NCI-H2107 treated with DMSO at 0.1 percent for 48 hours (cell line): ENCODE results near the gene SANBR.
A peak's percentile ranks its signal among the peaks of the same experiment; 100 is the strongest.
"Not testable (repeated sequence)": the region's sequence is repeated elsewhere in the genome, so short reads cannot be mapped to it uniquely, and the experiment has no call there.

Experiments
- DNase-seq: peaks from one replicate; lab custom pipeline; 2025; ENCODE audit not compliant: unreplicated experiment; lab: John Stamatoyannopoulos, UW

SANBR gene

DNA sequence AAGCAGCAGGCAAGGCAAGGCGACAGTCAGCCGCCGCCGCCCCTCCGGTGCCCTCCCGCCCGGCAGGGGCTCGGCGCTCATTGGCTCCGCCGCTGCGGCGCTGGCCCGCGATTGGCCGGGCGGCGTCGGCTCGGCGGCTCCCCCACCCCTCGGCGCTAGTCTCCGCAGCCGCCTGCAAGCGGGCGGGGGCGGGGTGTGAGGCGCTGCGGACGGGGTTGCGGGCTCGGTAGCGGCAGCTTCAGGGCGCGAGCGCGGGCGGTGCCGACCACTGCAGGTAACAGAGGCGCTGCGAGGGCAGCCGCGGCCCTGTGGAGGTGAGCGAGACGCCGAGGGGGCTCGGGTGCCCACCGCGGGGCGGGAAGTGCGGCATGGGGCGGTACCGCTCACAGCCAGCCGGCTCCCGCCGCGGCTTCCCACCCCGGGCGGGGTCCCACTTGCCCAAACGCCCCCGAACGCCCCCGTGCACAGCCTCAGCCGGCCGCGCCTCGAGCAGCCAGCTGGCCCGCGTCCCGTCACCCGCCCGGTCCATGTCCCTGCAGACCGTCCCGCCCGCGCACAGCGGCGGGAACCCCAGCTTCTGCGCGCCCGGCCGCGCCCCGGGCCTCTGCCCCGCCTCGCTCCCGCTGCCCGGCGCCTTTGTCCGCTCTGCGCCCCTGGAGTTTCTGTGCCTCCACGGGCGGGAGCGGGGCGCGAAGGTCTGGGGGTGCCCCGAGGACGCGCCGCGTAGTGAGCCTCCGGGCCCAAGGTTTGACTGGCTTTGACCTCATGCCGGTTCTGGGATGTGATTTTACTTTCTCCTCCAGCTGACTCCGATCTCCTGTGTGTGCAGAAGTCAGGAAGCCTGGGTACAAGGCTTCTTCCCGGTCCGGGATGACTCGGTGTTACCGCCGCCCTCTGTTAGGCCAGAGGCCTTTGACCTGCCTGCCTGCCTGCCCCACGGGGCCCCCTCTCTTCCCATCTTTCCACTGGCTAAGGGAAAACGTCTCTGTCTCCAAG is at the start of gene SANBR:
TSS of gene SANBR (plus strand) at position 158 of the 996 bp plus-strand sequence. CDS start 4,480 bp downstream, outside the sequence.
- DNase-seq = peak; percentile 76

- DNase-seq = no peak
These were observed 49.7 kb upstream of the SANBR start for GRCh38 chr2:61015976-61016375.

- no peak for DNase-seq
These were observed 49.2 kb upstream of the SANBR start for GRCh38 chr2:61016392-61017002.

GRCh38 chr2:61017003-61017555 is 48.6 kb upstream of the SANBR start:
- peak; percentile 89 for DNase-seq

- peak; percentile 84 for DNase-seq
These were observed 47.9 kb upstream of the SANBR start, which contains the start of the genes PEX13 and PUS10 for GRCh38 chr2:61017556-61018317. Gene PEX13, plus strand, starts transcription at chr2:61017720. Its CDS starts 40 bp downstream, at chr2:61017760. Gene PUS10, minus strand, starts transcription at chr2:61018255. Its CDS starts 6,365 bp downstream, at chr2:61011890.

- DNase-seq = peak; percentile 54
These were observed 47.3 kb upstream of the SANBR start for GRCh38 chr2:61018318-61018755.

DNA sequence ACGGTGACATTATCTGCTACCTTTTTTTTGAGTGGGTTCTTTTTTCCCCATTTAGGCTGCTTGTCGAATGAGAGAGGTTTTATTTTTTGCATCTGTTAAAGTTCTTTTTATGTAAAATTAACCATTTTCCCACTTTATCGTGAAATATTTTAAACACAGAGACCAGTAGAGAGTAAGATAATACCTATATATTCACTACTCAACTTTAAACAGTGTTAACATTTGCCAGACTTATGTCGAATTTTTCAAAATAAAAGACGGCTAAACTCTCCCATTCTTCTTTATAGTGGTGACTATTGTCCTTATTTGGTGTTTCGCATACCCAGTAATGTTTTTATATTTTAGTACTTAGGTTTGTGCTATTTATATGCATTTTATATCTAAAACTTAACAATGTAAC is 46.9 kb upstream of the SANBR start:
- no peak for DNase-seq

- DNase-seq = no peak
These were observed 44.4 kb upstream of the SANBR start for GRCh38 chr2:61021228-61021660.

- DNase-seq = no peak
These were observed 42.0 kb upstream of the SANBR start for GRCh38 chr2:61023670-61024069.

GRCh38 chr2:61029533-61029932 is 36.1 kb upstream of the SANBR start:
- no peak for DNase-seq

DNA sequence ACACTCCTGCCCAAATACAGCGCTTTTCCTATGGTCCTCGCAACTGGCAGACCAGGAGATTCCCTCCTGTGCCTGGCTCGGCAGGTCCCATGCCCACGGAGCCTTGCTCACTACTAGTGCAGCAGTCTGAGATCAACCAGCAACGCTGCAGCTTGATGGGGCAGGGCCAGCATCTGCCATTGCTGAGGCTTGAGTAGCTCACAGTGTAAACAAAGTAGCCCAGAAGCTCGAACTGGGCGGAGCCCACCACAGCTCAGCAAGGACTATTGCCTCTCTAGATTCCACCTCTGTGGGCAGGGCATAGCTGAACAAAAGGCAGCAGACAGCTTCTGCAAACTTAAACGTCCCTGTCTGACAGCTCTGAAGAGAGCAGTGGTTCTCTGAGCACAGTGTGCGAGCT is 31.1 kb upstream of the SANBR start:
- DNase-seq = not testable (repeated sequence)

DNA sequence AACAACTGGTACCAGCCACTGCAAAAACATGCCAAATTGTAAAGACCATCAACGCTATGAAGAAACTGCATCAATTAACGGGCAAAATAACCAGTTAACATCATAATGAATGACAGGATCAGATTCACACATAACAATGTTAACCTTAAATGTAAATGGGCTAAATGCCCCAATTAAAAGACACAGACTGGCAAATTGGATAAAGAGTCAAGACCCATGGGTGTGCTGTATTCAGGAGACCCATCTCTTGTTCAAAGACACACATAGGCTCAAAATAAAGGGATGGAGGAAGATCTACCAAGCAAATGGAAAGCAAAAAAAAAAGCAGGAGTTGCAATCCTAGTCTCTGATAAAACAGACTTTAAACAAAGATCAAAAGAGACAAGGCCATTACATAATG is 29.0 kb upstream of the SANBR start:
- not testable (repeated sequence) for DNase-seq

GRCh38 chr2:61042807-61043206 is 22.9 kb upstream of the SANBR start:
- no peak for DNase-seq

DNA sequence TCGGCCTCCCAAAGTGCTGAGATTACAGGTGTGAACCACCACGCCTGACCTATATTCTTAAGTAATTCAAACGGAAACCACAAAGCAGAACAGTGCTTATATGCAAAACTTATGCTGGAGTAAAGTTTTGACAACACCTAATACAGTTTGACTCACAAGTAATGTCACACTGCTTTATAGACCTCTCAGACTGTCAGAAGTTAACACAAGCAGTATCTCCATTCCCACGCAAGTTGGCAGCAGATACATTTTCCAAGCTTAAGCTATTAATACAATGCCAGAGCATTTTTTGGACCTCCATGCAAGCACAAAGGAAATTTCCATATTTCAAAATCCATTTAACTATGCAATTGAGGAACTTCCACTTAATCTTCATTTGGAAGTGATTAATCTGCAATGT is 21.0 kb upstream of the SANBR start:
- no peak for DNase-seq

DNA sequence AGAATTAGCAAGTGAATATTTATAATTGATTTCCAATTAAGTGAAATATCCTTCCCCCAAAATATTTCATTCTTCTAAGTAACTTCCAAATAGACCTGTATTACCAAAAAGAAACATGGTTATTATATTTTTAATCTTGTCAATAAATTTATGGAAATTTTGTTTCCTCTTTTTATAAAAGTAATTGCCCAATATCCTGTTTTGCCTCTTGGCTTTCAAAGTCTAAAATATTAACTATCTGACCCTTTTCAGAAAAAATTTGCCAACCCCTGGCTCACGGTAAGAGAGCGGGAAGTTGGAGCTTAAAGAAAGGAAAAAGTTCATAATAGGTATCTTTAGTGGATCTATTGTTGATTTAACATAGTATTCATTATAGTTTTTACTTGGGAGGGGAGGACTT is 20.4 kb upstream of the SANBR start:
- DNase-seq = no peak

GRCh38 chr2:61045999-61046398 is 19.7 kb upstream of the SANBR start:
- no peak for DNase-seq

- DNase-seq = no peak
These were observed 10.1 kb upstream of the SANBR start for GRCh38 chr2:61055557-61055956.

DNA sequence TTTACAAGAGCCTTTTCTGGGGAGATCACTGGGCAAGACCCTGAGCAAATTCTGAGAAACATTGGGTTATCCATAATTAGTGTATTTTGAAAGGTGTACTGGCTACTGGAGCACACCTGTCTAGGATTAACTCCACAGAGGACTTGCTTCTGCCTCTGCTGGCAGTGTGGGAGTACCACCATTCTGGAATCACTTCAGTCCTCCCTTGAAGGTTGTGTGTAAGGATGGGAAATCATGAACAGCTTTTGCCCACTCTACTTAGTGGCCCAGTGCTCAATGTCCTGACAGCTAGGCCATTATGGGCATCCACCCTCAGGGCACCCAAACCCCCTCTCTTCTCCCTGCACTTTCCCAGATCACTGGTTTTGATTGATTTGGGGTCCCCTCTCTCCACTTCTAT is 8.1 kb upstream of the SANBR start:
- no peak for DNase-seq

GRCh38 chr2:61059382-61059781 is 6.3 kb upstream of the SANBR start:
- DNase-seq = no peak

DNA sequence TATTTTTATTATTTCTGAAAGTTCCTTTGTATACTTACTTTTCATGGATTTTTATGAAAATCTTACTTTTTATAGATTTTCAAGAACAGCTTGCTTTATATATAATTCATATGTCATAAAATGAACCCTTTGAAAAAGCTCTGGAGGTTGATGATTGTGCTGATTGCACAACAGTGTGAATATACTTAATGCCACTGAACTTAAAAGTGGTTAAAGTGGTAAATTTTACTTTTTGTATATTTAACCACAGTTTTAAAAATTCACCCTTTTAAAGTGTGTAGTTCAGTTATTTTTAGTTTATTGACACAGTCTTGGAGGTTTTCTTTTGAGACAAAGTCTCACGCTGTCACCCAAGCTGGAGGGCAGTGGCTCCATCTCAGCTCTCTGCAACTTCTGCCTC is 8.4 kb downstream of the SANBR start:
- no peak for DNase-seq

DNA sequence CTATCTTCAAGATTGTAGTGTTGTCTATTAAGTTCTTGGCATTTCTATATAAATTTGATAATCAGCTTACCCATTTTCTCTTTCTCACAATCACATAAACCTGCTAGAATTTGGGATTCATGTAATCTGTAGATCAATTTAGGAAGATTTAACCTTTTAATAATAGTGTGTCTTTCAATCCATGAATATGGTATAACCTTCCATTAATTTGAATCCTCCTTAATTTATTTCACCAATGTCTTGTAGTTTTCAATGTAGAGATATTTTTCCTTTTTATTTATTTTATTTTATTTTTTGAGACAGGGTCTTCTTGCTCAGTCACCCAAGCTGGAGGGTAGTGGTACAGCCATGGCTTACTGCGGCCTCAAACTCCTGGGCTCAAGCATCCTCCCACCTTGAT is 20.2 kb downstream of the SANBR start:
- DNase-seq = no peak
